Cardiac septum (tissue), 1 donor: Measurements from ENCODE around the gene FLOT1. TPM values are rescaled to one million over a fixed set of nuclear protein-coding genes. Genes with fewer than 3 reads are reported as not detected.

ENCODE experiments used
- DNase-seq: peaks from one replicate; pipeline ENCODE4 v3.0.0-alpha.2; 2020; ENCODE audit warnings: low spot score
- intact Hi-C: fragments of 100-400 bp; cut with DNase I; formaldehyde crosslinking; loops from one replicate; pipeline ENCODE4 v1.14.0; 2022
- total RNA-seq: library from RNA; stranded (reverse); fragmentation: NEBNext Ultra II Directional; extraction: Animal tissue kit (Norgen Biotek cat#: 25700); gene quantifications from one replicate; pipeline ENCODE4 v1.2.1, GENCODE V29; 2021
- donor health status: DM: no; HTN: no; CAD: no.

The FLOT1 gene
- total RNA-seq, 1 donor from 2014 or later, result 251 TPM

GRCh38 chr6:30686908-30687658 is 55.4 kb downstream of the FLOT1 start:
- peak; percentile 99 for DNase-seq
- intact Hi-C loops, result loop anchor here (1.0 to 5.0 kb wide), 4 partner anchors 30 to 70 kb away; partner anchors contain the start of genes FLOT1, MDC1, MRPS18B and PPP1R10

- intact Hi-C loops, result loop anchor here (2.0 to 5.0 kb wide), 2 partner anchors 57 to 69 kb away; partner anchors contain the start of genes FLOT1, MRPS18B and PPP1R10
- peak; percentile 96 for DNase-seq
Observed at GRCh38 chr6:30686009-30686907, 56.2 kb downstream of the FLOT1 start, which contains the start of gene PPP1R18. Gene PPP1R18 (minus strand): TSS chr6:30686645. CDS start chr6:30686018, 627 bp downstream.

GRCh38 chr6:30685157-30686008 is 57.1 kb downstream of the FLOT1 start:
- DNase-seq, result peak; percentile 78
- intact Hi-C loops, result loop anchor here (2.0 to 5.0 kb wide), 2 partner anchors 57 to 68 kb away; partner anchors contain the start of genes FLOT1, MRPS18B and PPP1R10

- intact Hi-C loops, result loop anchor here (5.0 kb wide), 2 partner anchors 67 to 143 kb away; partner anchors contain the start of genes MRPS18B and PPP1R10
- peak; percentile 90 for DNase-seq
Observed at GRCh38 chr6:30684386-30685156, 57.9 kb downstream of the FLOT1 start.

GRCh38 chr6:30683980-30684338 is 58.5 kb downstream of the FLOT1 start:
- DNase-seq, result no peak

GRCh38 chr6:30683183-30683979 is 59.1 kb downstream of the FLOT1 start:
- no peak for DNase-seq

More at GRCh38 chr6:30683980-30684338, 58.5 kb downstream of the FLOT1 start:
- intact Hi-C loops, result loop anchor here (5.0 kb wide), 1 partner anchor 143 kb away; no protein-coding TSS in a partner anchor

GRCh38 chr6:30682143-30683117 is 60.1 kb downstream of the FLOT1 start:
- intact Hi-C loops, result loop anchor here (1.0 to 5.0 kb wide), 2 partner anchors 35 to 145 kb away; partner anchors contain the start of gene MDC1
- DNase-seq, result peak; percentile 96

More at GRCh38 chr6:30683183-30683979, 59.1 kb downstream of the FLOT1 start:
- intact Hi-C loops, result loop anchor here (5.0 kb wide), 1 partner anchor 144 kb away; no protein-coding TSS in a partner anchor

GRCh38 chr6:30681766-30682142 is 60.7 kb downstream of the FLOT1 start:
- no peak for DNase-seq

GRCh38 chr6:30679765-30680535 is 62.5 kb downstream of the FLOT1 start:
- intact Hi-C loops, result loop anchor here (1.0 to 5.0 kb wide), 3 partner anchors 42 to 202 kb away; partner anchors contain the start of gene DDR1
- no peak for DNase-seq

More at GRCh38 chr6:30681766-30682142, 60.7 kb downstream of the FLOT1 start:
- intact Hi-C loops, result loop anchor here (1.0 to 5.0 kb wide), 2 partner anchors 36 to 146 kb away; partner anchors contain the start of gene MDC1

GRCh38 chr6:30678964-30679726 is 63.3 kb downstream of the FLOT1 start:
- peak; percentile 96 for DNase-seq
- intact Hi-C loops, result loop anchor here (1.0 to 5.0 kb wide), 2 partner anchors 43 to 203 kb away; partner anchors contain the start of gene DDR1
